GM11168 (cell line): Measurements from ENCODE around the gene PPP1R2C.

Source experiments
- in situ Hi-C: fragments of 300-500 bp; cut with MboI; formaldehyde crosslinking; loops from one replicate; pipeline ENCODE4 v1.12.0; 2022; ENCODE audit warnings: low sequenced_read_pairs; ENCODE audit not compliant: unreplicated experiment

Gene PPP1R2C

DNA sequence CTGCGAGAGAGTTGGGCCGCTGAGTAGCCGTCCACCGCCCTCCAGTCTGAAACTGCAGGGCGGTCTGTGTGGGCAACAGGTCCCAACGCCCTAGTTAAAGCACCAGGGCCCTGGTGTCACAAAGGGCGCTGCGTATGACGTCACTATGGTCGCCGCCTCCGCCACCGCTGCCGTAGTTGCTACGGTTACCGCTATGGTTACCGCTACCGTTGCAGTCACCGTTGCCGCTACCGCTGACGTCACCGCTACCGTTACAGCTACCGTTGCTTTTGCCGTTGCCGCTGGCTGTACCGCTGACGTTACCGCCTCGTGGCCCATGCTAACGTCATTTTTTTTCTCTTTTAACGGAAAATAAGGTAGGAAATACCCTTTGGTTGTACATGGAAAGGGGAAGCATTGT is at the start of gene PPP1R2C:
TSS of gene PPP1R2C (minus strand) at position 68 of the 400 bp plus-strand sequence. CDS start 84 bp downstream, outside the sequence.
- in situ Hi-C loops, result no loop called here

DNA sequence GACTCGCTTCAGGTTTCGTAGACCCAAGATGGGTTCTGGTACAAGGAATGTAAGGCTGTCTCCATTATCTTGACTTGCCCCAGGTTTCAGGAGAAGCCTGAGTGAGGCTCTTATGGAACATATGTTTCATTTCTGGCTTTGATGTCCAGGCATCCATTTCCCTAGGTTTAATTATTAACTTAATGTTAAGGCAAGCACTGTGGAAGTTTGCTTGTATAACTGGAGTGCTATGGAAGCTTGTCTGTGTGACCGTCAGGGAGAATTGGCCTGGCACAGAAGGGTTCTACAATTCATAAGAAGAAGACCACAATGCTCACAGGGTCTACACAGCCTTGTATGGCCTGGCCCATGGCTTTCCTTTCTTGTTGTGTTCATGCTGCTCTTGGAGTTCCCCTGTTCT is 47.2 kb upstream of the PPP1R2C start:
- in situ Hi-C loops, result no loop called here

- in situ Hi-C loops, result no loop called here
Measured at GRCh38 chrX:42824541-42824940, 46.6 kb upstream of the PPP1R2C start.

- in situ Hi-C loops, result no loop called here
Measured at GRCh38 chrX:42823443-42823842, 45.5 kb upstream of the PPP1R2C start.

GRCh38 chrX:42821803-42822443 is 44.0 kb upstream of the PPP1R2C start:
- in situ Hi-C loops, result no loop called here

DNA sequence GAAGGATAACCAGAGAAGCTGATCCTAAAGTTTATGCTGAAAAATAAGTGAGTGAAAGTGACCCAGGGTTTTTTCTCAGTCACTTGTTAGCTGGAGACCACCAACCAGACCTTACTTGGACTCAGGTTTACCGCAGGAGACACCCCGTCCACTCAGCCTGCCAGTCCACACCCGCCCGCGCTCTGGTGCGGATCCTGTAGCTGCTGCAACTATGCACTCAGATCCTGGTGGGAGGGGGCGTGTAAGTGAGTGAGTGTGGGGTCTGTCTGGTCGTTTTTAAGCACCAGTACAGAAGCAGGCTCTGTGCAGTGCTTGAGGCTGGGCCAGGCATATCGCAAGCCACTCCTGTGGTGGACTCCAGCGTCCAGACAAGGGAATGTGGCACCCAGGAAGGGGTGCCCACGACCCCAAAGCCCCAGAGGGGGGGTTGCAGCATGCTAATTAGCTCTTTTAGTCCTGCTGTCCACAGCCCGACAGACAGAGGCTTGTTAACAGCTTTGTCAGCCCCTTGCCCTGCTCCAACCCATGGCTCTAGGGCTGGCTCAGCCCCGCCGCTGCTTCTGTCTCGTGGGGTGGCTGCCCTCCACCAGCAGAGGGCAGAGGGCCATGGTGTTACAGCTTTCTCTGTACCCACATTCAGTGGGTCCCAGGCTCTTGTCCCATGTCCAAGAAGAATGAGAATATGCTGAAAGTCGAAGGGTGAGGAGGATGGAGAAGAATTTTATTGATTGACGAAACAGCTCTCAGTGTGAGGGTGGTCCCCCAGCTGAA is 40.4 kb upstream of the PPP1R2C start:
- in situ Hi-C loops, result no loop called here

DNA sequence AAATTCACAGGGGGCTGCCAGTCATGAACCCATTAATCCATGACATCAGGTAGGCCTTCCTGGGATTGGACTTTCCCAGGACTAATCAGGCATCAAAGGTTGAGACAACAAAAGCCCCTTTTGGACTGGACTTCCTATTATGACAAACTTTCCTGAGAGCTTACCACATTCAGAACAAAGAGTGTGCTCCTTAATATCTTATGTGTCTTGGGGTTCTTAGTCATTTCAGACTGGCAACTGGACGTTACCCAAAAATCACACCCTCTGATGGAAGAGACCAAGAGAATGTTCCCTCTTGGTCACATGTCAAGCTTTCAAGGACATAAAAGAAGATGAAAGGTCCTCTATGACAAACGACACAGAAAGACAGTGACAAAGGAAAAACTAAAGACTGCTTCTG is 31.6 kb upstream of the PPP1R2C start:
- in situ Hi-C loops, result no loop called here

- in situ Hi-C loops, result no loop called here
Measured at GRCh38 chrX:42807393-42807792, 29.4 kb upstream of the PPP1R2C start.

DNA sequence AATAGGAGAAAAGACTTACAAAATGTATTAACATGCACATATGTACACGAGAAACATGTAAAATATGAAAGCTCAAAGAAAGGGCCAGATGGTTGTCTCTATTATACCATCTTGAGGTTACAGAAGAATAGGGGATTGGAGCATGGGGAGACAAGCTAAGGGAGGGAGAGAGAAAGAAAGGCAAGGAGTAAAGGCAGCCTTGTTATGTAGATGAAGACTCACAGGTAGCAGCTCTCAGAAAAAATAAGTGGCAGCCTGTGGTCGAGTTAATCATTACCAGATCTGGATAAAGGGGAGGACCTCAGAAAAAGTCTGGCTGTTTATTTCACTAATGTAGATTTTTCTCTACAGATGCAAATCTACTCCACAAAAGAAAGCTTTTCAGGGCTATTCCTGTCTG is 26.6 kb upstream of the PPP1R2C start:
- in situ Hi-C loops, result no loop called here

DNA sequence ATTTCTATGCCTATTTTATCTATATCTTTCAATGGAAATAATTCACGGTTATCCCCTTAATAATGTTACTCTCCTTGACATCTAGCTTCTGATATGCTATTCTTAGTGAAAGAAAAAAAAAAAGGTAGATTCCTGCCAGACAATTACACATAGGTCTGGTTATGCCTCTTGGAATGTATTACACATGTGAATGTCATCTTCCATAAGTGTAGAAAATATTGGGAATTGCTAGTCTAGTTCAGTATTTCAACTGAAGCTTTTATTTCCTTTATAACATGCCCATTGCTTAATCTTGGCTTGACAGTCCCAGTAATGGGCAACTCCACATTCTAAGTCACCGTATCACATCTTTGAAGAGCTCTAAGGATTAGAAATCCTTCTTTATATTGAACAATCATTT is 25.4 kb upstream of the PPP1R2C start:
- in situ Hi-C loops, result no loop called here

GRCh38 chrX:42797651-42798269 is 19.8 kb upstream of the PPP1R2C start:
- in situ Hi-C loops, result no loop called here

- in situ Hi-C loops, result no loop called here
Measured at GRCh38 chrX:42783451-42783850, 5.5 kb upstream of the PPP1R2C start.

DNA sequence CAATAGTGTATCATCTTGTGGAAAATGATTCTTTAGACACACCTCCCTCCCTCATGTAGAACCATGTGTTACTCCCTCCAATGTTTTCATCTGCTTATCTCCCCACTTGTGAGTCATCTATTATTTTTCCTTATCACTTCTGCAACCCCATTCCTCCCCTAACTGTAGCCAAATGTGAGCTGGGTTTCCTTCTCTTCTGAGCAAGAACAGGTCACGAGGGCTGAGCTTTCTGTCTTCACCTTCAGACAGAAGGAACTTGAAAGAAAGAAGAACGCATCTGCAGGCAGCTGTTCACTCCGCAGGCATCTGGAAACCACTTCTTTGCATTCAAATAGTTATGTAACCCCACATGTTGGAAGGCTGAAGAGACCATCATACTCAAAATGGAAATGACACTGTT is 1.8 kb downstream of the PPP1R2C start:
- in situ Hi-C loops, result no loop called here

GRCh38 chrX:42772874-42773273 is 5.1 kb downstream of the PPP1R2C start:
- in situ Hi-C loops, result no loop called here

GRCh38 chrX:42771506-42772335 is 6.2 kb downstream of the PPP1R2C start:
- in situ Hi-C loops, result no loop called here

- in situ Hi-C loops, result no loop called here
Measured at GRCh38 chrX:42770566-42770965, 7.4 kb downstream of the PPP1R2C start.

GRCh38 chrX:42759881-42760280 is 18.1 kb downstream of the PPP1R2C start:
- in situ Hi-C loops, result no loop called here

DNA sequence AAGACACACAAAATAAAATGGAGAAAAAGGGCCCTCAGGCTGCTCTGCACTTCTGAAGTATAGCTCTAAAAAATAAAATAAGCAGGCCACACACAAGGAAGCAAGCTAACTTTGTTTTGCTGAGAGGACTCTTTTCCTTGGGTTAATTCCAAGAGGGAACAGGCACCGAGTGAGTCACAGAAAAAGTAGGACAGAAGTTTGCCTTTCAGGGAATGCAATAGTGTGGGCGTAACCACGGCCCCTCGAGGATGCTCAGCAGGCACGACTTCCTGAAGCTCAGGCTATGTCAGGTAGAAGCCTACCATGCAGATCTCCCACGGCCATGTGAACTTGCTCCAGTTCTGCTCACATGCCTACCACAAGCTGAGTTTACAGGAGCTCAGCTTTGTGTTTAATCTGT is 22.1 kb downstream of the PPP1R2C start:
- in situ Hi-C loops, result no loop called here

- in situ Hi-C loops, result no loop called here
Measured at GRCh38 chrX:42754603-42755002, 23.4 kb downstream of the PPP1R2C start.

DNA sequence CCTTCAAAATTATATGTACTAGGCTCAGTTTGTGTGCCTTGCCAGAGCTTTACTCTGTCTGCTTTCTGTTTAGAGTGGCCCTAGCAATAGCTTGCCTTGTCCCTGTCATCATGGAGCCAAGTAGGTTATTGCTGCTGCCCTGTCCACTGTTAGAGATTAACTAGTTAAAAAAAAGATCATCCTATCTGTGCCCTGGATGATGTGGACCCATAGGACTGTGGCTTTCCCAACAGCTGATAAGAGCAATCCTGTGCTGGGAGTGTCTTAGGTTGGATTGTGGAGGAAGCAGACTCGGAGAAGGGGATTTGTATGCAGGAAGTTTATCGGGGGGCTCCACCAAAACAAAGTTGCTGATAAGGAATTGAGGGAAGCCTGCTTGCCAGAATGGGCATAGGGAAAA is 23.8 kb downstream of the PPP1R2C start:
- in situ Hi-C loops, result no loop called here

DNA sequence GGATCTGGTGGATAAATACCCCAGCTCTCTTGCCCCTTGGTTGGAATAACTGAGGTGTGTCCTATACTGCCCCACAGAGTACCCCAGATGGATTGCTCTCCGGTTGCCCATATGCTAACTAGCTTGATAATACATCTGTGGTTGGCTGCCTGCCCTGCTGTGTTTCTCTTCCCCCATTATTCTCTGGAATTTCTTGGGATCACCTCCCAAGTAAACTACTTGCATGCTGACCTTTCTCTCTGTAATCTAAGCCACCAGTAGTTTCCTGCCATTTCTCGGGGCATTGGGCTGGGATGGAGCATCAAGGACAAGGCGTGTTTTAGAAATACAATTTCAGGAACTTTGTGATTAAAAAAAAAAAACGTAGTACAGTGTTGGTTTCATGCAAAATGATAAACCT is 25.2 kb downstream of the PPP1R2C start:
- in situ Hi-C loops, result no loop called here
